Right ventricle myocardium superior (tissue), 1 donor: ENCODE data around the gene PRRT1B. TPM values are rescaled to one million over a fixed set of nuclear protein-coding genes. Genes with fewer than 3 reads are reported as not detected.
A peak's percentile ranks its signal among the peaks of the same experiment; 100 is the strongest.
"Not testable (repeated sequence)": the region's sequence is repeated elsewhere in the genome, so short reads cannot be mapped to it uniquely, and the experiment has no call there.

Source experiments
- ATAC-seq: fragments of 200-7000 bp; cut with Tn5 transposase; one replicate; pipeline ENCODE4 v1.9.1; 2020; ENCODE audit warnings: mild to moderate bottlenecking; ENCODE audit not compliant: poor library complexity
- DNase-seq: peaks from one replicate; pipeline ENCODE4 v3.0.0-alpha.2; 2020
- intact Hi-C: fragments of 100-400 bp; cut with DNase I; formaldehyde crosslinking; loops from one replicate; pipeline ENCODE4 v1.11.2; 2022
- long read RNA-seq: library from polyadenylated mRNA; unstranded; transcript quantifications from one replicate; pipeline ENCODE4 v2.0.0, GENCODE V29; 2021
- total RNA-seq: library from RNA; stranded (reverse); fragmentation: NEBNext Ultra II Directional; extraction: Animal tissue kit (Norgen Biotek cat#: 25700); gene quantifications from one replicate; pipeline ENCODE4 v1.2.1, GENCODE V29; 2021
- donor health status: DM: no; HTN: yes; CAD: no; lungs with severe emphysema.

PRRT1B gene
- total RNA-seq, result not detected
- long read RNA-seq, result 0 reads

DNA sequence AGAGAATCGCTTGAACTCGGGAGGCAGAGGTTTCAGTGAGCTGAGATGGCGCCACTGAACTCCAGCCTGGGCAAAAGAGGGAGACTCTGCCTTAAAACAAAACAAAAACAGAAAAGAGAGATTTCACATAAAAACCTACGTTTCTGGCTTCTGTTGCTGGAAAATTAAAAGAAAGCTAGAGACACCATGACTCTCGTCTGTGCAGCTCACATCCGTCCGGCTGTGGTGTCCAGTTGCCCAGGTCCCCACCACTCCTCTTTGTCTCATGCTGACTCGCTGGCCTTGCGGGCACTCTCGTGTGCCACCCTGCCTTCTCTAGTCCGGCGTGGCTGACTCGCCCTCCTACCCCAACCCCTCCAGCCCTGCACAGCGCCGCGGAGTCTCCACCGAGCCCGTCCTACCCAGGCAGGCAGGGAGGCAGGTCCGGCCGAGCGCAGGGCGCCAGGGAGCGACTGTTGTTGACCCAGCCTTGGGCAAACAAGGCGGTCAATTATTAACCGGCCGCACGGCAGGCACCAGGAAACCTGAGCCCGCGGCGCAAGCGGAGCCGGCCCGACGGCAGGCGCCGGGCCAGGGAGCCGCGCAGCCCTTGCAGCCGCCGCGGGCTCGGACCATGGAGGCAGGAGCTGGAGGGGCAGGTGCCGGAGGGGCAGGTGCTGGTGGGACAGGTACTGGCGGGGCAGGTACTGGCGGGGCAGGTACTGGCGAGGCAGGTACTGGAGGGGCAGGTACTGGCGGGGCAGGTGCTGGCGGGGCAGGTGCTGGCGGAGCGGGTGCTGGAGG lies at the start of gene PRRT1B:
Gene PRRT1B, plus strand, starts transcription at position 521 of the 783 bp plus-strand sequence. Its CDS starts 93 bp downstream, at position 614.
- peak; percentile 49 for ATAC-seq
- DNase-seq, result no peak
- intact Hi-C loops, result no loop called here

DNA sequence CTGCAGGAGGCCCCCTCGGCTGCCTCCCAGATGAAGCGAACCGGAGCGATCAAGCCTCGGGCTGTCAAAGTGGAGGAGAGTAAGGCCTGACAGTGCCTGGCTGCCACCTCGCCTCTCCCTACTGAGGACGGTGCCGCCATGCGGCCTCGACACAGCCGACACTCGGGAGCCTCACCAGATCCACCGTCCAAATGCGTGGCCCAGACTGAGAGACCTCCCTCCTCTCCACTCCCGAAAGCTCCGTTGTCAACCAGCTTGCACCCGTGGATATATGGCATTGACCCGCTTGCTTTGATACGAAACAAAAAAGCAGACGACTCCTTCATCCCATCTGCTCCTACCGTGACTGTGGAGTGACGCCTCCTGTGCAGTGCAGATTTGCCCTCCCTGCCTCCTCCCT lies 49.5 kb upstream of the PRRT1B start:
- intact Hi-C loops, result no loop called here
- ATAC-seq (no peak), DNase-seq (no peak)

DNA sequence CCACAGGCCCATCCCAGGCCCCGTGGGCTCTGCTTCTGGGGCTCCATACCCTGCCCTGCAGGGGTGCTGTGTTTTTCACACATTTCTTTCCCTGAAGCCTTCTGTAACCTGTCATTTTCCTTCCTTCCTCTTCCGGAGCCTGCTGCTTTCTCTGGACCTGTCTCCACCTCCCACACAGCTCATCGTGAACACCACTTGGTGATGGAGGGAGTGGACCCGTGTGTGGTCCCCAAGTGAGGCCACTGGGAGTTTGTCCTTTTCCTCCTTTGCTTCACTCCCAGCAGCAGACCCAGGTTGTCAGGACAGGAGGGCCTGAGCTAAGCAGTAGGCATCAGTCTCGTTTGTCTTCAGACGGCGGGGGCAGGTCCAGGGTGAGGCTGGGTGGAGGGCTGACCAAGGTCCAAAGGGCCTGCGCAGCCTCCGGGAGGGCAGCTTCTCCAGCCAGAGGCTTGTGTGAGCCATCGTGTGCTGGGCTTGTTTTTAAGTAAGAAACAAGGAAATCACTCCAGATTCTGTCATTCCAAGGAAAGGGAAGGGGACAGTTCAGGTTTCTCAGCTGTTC lies 48.4 kb upstream of the PRRT1B start:
- ATAC-seq, result no peak
- intact Hi-C loops, result no loop called here
- DNase-seq, result no peak

DNA sequence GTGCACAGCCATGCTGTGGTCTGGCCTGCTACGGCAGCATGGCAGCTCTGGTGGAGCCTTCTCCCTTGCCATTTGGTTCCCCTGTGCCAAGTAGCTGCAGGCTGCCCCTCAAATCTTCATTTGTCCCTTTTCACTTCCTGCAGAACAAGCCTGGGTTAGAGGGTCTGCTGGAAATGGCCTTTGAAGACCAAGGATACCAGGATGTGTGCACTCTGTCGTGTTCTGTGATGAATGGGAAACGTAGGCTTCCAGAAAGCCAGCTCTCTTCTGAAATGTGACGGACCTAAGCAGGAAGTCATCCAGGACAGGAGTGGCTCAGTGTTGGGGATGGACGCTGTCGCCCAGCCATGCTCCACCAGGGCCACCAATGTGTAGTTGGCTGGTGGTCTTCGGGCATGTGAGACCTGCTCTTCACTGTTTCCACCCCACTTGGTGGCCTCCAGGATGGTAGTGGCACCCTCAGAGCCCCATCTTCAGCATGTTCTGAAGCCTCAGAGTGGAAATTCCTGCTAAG lies 46.0 kb upstream of the PRRT1B start:
- DNase-seq (no peak), ATAC-seq (no peak)
- intact Hi-C loops, result no loop called here

DNA sequence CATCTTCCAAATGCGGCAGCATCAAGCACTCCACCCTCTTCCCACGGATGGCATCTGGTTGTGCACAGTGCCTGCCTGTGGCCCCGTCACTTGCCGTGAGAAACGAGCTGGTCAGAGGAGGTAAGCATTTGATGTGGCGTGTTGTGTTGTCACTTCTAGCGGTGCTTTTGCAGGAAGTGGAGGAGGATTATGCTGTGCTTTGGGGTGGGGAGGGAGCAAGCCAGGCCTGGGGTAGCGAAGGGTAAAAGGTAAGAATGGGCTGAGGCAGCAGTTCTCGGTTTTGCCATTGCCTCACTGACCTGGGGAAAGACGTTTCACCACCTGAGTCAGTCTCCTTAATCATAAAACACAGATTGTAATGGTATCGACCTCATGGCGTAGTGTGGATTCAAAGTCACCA lies 44.9 kb upstream of the PRRT1B start:
- no peak for DNase-seq
- no peak for ATAC-seq
- intact Hi-C loops, result no loop called here

DNA sequence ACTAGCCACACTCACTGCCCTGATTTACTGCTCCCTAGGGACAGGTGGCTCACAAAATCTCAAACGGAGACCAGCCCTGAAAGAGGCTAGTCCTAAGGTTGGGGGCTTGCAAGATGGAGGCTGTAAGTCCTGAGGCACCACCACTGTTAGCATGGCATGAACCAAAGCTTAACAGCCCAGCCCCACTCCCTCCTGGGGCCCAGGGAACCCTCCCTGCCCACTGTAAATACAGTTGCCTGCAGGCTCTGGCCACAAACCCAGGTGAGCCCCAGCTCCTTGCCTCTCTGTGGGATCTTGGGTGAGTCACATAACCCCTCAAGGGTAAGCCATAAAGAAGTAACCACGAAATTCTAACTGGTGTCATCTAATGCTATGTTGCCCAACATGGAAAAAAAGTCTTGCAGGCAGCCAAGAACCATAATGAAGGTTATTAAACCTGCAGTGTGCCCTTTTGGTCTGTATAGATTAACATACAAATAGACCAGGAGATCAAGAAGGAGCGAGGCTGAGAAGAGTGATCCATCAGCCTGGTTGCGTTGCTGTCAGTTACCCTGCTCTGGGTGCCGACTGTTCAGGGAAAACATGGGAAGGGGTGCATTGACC lies 44.3 kb upstream of the PRRT1B start:
- ATAC-seq (no peak), DNase-seq (no peak)
- intact Hi-C loops, result no loop called here

DNA sequence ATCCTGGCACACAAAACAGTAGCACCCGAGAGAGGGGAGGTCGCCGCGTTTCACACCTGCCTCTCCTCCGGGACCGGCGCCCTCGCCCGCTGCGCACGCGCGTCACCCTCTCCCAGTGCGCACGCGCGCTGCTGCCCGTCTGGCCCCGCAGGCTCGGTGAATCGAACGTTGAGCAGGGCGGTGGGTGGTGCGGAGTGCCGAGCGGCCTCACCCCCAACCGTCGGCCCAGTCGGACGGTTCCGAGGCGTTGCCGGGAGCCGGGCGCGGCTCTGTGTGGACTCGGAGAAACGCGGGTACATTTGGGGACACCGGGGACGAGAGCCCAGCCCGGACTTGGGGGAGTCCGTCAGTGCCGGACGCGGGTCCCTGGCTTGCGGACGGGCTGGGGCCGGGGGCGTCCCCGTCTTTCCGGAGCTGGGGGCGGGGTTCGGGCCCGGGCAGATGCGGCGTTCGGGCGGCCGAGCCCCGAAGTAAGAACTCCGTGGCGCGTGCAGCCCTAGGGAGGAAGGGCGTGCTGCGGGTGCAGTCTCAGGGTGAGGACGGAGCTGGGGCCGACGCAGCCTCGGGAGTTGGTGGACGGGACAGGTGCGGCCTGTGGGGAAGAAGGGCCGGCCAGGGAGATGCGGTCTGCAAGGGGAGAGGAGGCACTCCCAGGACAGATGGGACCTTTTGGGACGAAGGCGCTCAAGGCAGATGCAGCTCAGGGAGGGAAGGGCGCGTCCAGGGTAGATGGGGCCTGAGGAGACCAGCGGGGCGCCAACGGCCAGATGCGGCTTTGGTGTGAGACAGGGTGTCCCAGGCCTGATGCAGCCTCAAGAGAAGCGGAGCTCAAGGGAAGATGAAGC lies 42.3 kb upstream of the PRRT1B start, which contains the start of gene POMT1:
Gene POMT1, plus strand, starts transcription at position 138 of the 845 bp plus-strand sequence. CDS start 1,301 bp downstream, outside the sequence.
- ATAC-seq (peak; percentile 97), DNase-seq (peak; percentile 93)
- intact Hi-C loops, result no loop called here

DNA sequence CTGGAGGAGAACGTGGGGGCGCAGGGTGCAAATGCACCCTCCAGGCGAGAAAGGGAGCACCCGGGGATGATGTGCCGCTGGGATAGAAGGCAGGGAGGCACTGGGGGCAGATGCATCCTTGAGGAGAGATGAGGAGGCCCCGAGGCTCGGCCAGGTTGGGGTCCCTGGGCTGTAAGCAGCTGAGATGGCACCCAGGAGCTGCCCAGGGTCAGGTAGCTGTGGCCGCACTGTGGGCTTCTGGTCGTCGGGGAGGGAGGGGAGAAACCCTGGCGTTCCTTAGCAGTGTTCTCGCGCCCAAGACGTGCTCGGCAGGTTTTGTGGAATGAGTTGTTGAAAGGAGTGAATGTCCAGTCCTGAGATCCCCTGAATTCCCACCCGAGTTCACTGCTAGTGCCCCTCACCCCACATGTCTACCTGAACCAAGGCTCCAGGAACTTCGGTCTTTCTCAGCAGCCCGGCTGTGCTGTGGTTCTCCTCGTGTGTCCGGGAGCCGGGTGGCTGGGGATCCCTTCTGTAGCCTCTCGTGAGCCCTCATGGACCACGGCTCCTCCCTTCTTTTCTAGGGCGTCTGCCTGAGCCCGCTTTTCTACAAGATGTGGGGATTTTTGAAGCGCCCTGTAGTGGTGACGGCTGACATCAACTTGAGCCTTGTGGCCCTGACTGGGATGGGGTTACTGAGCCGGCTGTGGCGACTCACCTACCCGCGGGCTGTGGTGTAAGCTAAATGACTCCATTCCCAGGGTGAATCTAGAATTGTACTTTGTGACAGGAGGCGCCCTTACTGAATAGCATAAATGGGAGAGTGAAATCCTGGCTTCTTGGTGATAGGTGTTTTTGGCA lies 41.5 kb upstream of the PRRT1B start:
- intact Hi-C loops, result no loop called here
- DNase-seq, result no peak
- ATAC-seq, result no peak

DNA sequence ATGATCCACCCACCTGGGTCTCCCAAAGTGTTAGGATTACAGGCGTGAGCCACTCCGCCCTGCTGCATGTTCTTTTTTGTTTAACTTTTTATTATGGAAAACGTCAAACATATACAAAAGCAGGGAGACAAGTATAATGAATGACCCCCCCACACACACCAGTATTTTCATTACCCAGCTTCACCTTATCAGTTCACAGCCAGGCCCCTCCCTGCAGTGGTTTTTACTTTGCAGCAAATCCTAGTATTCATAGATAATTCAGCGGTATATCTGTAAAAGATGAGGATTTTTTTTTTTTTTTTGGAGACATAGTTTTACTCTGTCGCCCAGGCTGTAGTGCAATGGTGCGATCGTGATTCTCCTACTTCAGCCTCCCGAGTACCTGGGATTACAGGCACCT lies 40.3 kb upstream of the PRRT1B start:
- intact Hi-C loops, result no loop called here
- ATAC-seq (no peak), DNase-seq (no peak)

DNA sequence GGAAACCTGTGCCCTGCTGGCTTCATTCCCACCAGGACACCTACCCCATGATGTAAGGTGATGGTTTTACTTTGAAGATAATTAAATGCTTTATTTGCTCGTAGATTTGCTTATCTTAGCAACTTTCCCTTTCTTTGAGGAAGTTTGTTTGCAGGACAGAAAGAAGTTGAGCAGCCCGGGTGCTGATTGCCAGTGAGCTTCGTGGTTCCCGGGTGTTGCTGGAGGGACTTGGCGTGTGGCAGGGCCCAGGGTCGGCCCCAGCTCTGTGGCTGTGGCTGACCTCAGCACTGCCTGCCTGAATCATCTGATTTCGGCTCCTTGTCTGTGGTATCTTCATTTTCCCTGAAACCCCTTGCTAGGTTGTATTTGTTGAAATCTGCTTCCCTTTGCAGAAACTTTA lies 33.9 kb upstream of the PRRT1B start:
- intact Hi-C loops, result no loop called here
- ATAC-seq (no peak), DNase-seq (no peak)

DNA sequence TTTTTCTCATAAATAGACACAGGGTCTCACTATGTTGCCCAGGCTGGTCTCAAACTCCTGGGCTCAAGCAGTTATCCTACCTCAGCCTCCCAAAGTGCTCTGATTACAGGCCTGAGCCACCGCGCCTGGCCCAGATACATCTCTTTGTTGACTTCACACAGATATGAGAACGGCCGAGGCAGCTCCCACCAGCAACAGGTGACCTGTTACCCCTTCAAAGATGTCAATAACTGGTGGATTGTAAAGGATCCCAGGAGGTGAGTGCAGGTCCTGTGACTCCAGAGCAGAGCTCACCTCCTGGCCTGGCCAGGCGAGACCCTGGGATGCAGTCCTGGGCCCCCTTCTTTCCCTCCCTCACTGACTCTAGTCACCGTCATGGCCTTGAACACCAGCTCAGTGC lies 33.4 kb upstream of the PRRT1B start:
- no peak for ATAC-seq
- intact Hi-C loops, result no loop called here

DNA sequence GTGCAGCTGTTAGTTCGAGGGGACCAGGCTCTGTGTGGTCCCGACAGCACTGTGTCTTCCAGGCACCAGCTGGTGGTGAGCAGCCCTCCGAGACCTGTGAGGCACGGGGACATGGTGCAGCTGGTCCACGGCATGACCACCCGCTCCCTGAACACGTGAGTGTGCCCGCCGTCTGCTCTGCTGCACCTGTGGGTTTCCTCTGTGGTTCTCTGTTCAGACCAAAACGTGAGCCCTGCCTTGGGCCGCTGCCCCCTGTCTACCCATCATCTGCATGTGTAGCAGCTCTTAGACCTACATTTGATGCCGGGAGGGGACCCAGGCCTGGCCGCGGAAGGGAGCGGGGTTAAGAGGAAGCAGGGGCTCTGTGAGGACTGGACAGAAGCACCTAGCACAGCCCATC lies 32.1 kb upstream of the PRRT1B start:
- ATAC-seq, result no peak
- no peak for DNase-seq
- intact Hi-C loops, result no loop called here

More for the DNA sequence above, 33.4 kb upstream of the PRRT1B start:
- DNase-seq, result no peak

DNA sequence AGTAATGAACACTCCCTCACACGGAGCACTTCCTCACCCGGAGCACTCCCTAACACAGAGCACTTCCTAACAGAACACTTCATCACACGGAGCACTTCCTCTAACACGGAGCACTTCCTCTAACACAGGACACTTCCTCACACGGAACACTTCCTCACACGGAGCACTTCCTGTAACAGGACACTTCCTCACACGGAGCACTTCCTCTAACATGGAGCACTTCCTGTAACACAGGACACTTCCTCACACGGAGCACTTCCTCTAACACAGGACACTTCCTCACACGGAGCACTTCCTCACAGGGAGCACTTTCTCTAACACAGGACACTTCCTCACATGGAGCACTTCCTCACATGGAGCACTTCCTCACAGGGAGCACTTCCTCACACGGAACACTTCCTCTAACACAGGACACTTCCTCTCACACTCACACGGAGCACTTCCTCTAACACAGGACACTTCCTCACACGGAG lies 29.7 kb upstream of the PRRT1B start:
- DNase-seq, ATAC-seq, intact Hi-C loops: not testable (repeated sequence)

DNA sequence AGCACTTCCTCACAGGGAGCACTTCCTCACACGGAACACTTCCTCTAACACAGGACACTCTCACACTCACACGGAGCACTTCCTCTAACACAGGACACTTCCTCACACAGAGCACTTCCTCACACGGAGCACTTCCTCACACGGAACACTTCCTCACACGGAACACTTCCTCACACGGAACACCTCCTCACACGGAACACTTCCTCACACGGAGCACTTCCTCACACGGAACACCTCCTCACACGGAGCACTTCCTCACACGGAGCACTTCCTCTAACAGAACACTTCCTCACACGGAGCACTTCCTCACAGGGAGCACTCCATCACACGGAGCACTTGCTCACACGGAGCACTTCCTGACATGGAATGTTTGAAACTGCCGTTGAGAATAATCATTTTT lies 29.2 kb upstream of the PRRT1B start:
- DNase-seq (no peak), ATAC-seq (no peak)
- intact Hi-C loops, result no loop called here

DNA sequence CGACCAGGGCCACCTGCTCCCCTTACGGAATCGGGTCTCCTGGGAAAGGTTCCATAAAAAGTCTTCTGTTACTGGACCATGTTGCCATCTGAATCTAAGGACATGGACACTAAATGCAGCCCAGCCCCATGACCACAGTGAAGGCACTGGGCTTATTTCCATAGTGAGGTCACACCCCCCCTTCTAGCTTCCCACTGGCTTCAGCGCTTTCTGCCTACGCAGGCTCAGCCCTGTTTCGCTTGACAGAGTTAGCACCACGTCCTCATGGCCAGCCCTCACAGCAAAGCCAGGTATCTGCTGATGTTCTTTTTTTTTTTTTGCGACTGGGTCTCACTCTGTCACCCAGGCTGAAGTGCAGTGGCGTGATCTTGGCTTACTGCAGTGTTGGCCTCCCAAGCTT lies 28.4 kb upstream of the PRRT1B start:
- no peak for DNase-seq
- peak; percentile 68 for ATAC-seq
- intact Hi-C loops, result no loop called here

DNA sequence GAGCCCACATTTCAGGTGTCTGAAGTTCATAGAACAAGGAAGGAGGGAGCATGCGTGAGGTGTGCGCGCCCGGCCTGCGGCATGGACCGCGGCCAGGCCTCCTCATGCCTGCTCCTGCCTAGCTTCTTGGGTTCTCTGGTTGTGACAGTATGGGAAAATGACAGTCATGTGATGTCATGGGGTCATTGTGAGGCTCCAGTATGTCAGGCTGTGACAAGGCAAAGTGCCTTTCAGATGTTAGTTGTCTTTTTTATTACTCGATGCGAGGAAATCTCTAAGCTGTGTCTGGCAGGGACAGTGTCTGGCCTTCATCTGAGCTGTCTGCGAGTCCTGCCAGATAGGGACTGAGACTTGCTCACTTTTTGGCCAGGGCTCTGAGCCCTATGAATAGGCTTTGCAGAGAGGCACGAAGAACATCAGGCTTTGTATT lies 27.5 kb upstream of the PRRT1B start:
- peak; percentile 59 for DNase-seq
- peak; percentile 87 for ATAC-seq
- intact Hi-C loops, result no loop called here

DNA sequence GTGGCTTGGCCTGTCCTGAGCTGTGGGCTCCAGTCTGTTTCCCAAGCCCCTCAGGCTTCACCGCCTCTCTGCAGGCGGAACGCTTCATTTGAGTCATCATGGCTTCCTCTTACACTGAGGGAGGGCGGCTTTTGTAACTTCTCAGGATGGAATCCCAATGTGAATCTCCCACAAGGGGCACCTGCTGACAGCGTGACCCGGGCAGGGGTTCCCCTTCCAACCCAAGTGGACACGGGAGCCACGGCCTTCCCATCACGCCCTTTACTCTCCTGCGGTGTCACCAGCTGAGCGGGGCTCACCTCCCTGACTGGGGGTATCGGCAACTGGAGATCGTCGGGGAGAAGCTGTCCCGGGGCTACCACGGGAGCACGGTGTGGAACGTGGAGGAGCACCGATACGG lies 26.8 kb upstream of the PRRT1B start:
- ATAC-seq (no peak), DNase-seq (no peak)
- intact Hi-C loops, result no loop called here

DNA sequence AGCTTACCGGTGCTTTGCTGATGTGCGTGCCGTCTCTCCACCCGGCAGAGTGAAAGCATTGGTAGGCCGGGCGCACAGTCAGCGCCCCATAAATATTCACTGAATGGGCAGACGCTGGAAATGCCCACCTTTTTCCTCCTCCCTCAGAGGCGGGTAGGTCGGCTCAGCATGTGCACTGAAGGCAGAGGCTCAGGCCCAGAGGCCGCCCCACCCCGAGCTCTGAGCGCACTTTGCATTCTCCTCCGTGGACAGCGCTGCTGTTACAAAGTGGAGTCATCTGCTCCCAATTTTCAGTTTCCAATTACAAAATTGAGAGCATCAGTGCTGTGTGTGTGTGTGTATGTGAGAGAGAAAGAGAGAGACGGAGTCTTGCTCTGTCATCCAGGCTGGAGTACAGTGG lies 24.8 kb upstream of the PRRT1B start:
- intact Hi-C loops, result no loop called here
- ATAC-seq, result no peak
- DNase-seq, result no peak
